Activated CD4-positive, alpha-beta T cell treated with anti-CD3 and anti-CD28 coated beads, Interleukin-2, amount 10 ng/mL, durations not matched to agents 24 days and 14 days (primary cell): ENCODE results near the gene SIRPA. TPM values are rescaled to one million over a fixed set of nuclear protein-coding genes. Genes with fewer than 3 reads are reported as not detected.

Experiments
- DNase-seq: peaks from one replicate; pipeline ENCODE4 v3.0.0; 2022
- H3K27ac Mint-ChIP-seq: one replicate; pipeline ENCODE4 v1.8.0; 2022; ENCODE audit warnings: mild to moderate bottlenecking, mixed read lengths
- H3K27me3 Mint-ChIP-seq: one replicate; pipeline ENCODE4 v1.8.0; 2022; ENCODE audit warnings: mixed read lengths
- H3K36me3 Mint-ChIP-seq: one replicate; pipeline ENCODE4 v1.8.0; 2022; ENCODE audit warnings: low read depth, mild to moderate bottlenecking, mixed read lengths
- H3K4me1 Mint-ChIP-seq: one replicate; pipeline ENCODE4 v1.8.0; 2021; ENCODE audit warnings: mixed read lengths
- H3K4me3 Mint-ChIP-seq: one replicate; pipeline ENCODE4 v1.8.0; 2022; ENCODE audit warnings: mild to moderate bottlenecking, moderate library complexity, mixed read lengths
- H3K9me3 Mint-ChIP-seq: one replicate; pipeline ENCODE4 v1.8.0; 2021; ENCODE audit warnings: mixed read lengths
- intact Hi-C: fragments of 100-400 bp; cut with micrococcal nuclease; formaldehyde crosslinking; loops from one replicate; pipeline ENCODE4 v1.15.1; 2023
- total RNA-seq: library from RNA; stranded (reverse); gene quantifications from 2 replicates; pipeline ENCODE4 v1.2.3, GENCODE V29; 2022

The SIRPA gene
- total RNA-seq, 1 donor from 2014 or later, result 0.05 TPM

DNA sequence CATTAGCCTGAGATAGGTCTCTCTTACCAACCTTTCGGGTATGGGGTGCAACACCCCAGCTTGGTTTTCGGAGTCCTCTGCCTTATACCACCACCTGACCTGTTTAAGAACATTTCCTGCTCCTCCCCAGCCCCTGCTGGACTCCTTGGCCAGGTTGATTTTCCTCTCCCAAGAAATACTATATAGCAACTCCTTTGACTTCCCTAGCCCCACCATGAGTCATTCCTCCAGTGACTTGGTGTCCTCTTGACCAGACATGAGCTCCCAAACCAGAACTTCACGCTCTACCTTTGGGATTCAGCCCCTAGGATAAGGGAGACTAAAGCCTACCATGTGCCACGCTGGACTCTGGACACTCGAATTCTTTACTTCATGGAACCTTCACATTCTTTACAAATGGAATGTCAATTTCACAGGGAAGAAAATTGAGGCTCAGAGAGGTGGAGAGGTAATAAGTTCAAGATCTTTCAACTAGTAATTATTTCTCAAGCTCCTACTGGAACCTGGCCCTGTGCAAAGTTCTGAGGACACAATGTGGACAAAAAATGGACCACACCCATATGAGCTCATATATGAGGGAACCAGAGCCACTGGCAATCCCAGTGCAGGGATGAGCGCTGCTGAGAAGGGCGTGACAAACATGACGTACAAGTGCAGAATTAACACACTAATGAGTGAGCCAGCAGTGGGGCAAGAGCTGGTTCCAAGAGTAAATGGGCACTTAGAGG, 48.2 kb downstream of the SIRPA start:
- intact Hi-C loops, result no loop called here
- Mint-ChIP-seq H3K27me3 (peaks cover 29% of the 10 kb centered on the region), H3K9me3 (no peaks in the 10 kb centered on the region), H3K36me3 (no peaks in the 10 kb centered on the region), H3K27ac (no peak overlapping the region), H3K4me3 (no peak overlapping the region), H3K4me1 (no peaks in the 10 kb centered on the region)
- no peak for DNase-seq

DNA sequence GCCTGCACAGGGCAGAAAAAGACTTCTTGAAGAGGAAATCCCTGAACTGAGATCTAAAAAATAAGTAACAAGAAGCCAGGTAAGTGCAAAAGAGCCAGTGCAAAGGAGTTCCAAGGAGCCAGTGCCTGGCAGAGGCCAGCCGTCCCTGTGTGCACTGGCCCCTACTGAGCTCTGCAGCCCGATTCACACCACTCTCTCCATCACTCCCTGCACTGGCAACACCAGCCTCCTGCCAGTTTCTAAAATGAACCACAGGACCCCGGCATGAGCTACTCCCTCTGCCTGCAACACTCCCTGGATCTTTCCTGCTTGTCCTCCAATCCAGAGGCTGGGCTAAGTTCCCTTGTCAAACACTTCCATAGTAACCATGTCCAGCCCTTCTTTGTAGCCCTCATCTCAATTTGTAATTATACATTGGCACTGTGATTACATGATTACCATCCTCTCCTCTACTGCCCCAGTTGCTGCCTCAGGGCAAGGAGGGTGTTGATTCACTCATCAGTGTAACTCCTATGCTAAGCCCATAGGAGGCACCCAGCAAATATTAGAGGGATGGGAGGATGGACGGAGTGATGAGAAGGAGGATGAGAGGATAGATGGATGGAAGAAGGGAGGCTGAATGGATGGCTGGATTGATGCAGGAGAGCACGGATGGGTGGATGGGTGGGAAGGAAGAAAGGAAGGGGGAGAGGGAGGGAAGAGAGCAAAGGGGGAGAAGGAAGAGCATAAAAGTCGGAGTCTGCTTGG, 49.3 kb downstream of the SIRPA start:
- Mint-ChIP-seq H3K27me3 (peaks cover 34% of the 10 kb centered on the region), H3K4me3 (no peak overlapping the region), H3K27ac (no peak overlapping the region), H3K9me3 (no peaks in the 10 kb centered on the region), H3K4me1 (no peaks in the 10 kb centered on the region), H3K36me3 (no peaks in the 10 kb centered on the region)
- DNase-seq, result no peak
- intact Hi-C loops, result no loop called here

DNA sequence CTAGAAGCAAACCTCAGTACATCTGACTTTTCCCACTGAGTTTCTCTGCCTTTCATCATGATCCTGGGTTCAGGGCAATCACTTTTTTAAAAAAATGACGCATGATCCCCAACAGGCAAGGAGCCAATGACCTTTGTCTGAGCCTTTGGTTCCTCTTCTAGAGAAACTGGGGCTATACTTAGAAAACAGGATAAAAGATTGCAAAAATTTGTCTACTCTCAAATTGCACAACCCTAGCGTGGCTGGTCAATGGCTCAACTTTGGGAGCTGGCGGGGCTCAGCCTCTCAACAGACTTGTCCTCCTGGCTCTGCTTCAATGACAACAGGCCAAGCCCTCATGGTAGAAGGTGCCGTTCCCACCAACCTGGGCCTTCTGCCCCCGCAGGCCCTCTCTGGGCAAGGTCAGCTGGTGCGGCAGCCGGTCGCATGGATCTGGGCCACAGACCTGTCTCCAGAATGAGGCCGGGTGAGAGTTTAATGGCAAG, 50.0 kb downstream of the SIRPA start:
- Mint-ChIP-seq H3K9me3 (no peaks in the 10 kb centered on the region), H3K4me3 (no peak overlapping the region), H3K27me3 (peaks cover 34% of the 10 kb centered on the region), H3K27ac (no peak overlapping the region), H3K4me1 (no peaks in the 10 kb centered on the region), H3K36me3 (no peaks in the 10 kb centered on the region)
- intact Hi-C loops, result no loop called here
- no peak for DNase-seq

DNA sequence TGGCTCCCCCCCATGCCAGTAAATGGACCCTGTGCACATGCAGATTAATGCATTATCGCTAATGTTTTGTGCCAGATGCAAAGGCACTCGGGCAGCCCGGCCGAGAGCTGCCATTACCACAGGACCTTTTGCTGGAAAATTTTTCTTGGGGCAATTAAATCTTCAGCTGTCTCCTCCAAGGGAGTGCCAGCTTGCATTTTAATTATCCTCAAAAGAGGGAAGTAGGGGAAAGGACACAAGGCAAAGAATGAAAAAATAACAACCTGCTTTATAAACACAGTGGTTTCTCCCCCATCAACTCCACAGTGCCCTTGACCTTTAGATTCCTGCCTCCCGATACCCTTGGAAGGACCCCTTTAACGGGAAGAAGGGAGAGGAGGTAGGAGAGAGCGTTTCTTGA, 50.5 kb downstream of the SIRPA start:
- no peaks in the 10 kb centered on the region for H3K9me3 Mint-ChIP-seq
- intact Hi-C loops, result no loop called here
- no peak for DNase-seq

DNA sequence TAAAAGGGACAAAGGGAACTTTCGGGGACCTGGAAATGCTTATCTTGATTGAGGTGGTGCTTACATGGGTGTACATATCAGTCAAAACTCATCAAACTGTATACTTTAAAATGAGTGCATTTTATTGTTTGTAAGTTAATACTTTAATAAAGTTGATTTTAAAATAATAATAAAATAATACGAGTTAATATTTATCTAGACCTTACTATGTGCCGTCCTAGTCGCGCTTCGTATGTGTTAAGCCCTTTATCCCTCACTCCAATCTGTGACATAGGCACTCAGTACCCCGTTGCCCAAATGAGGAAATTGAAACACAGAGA, 51.2 kb downstream of the SIRPA start:
- DNase-seq, result no peak
- intact Hi-C loops, result no loop called here
- H3K4me3 Mint-ChIP-seq, result no peak overlapping the region
- no peaks in the 10 kb centered on the region for H3K36me3 Mint-ChIP-seq
- no peaks in the 10 kb centered on the region for H3K9me3 Mint-ChIP-seq
- H3K27ac Mint-ChIP-seq, result no peak overlapping the region
- peaks cover 34% of the 10 kb centered on the region for H3K27me3 Mint-ChIP-seq
- H3K4me1 Mint-ChIP-seq, result no peaks in the 10 kb centered on the region

More for the DNA sequence above, 50.5 kb downstream of the SIRPA start:
- H3K36me3 Mint-ChIP-seq, result no peaks in the 10 kb centered on the region
- no peak overlapping the region for H3K27ac Mint-ChIP-seq
- H3K4me1 Mint-ChIP-seq, result no peaks in the 10 kb centered on the region
- H3K27me3 Mint-ChIP-seq, result peaks cover 34% of the 10 kb centered on the region
- no peak overlapping the region for H3K4me3 Mint-ChIP-seq

DNA sequence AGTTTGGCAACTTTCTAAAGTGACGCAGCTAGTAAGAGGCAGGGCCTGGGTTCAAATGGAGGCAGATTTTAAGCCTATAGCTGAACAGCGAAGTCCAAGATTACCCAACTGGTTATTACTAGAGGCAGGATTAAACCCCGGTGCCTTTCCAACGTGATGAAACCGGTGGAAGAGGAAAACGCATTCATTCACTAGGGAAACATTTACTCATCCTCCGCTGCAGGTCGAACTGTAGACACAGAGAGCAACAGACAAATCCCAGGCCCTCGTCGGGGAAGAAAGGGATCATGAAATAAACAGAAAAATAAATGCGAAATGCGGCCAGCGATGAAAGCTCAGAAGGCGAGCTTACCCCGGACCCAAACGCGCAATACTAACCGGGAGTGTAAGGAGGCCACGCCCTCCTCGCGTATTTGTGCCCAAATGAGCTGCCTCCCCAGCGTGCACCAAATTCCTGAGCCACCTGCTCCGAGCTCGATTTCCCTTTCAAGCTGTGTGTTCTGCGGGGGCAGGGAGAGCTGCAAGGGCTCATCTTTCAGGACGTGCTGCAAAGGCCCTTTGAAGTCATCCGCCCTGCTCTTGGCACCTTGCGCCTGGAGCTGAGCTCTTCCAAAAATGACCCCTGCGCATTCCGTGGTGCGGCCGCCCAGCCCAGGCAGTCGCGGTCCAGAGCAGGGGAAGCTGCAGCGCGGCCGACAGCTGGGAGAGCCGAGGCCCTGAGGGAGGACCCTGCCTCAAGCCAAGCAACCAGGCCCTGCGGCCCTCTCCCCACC, 51.7 kb downstream of the SIRPA start:
- intact Hi-C loops, result no loop called here
- no peaks in the 10 kb centered on the region for H3K4me1 Mint-ChIP-seq
- no peak overlapping the region for H3K27ac Mint-ChIP-seq
- peaks cover 34% of the 10 kb centered on the region for H3K27me3 Mint-ChIP-seq
- no peak overlapping the region for H3K4me3 Mint-ChIP-seq
- H3K9me3 Mint-ChIP-seq, result no peaks in the 10 kb centered on the region
- DNase-seq, result no peak
- no peaks in the 10 kb centered on the region for H3K36me3 Mint-ChIP-seq

DNA sequence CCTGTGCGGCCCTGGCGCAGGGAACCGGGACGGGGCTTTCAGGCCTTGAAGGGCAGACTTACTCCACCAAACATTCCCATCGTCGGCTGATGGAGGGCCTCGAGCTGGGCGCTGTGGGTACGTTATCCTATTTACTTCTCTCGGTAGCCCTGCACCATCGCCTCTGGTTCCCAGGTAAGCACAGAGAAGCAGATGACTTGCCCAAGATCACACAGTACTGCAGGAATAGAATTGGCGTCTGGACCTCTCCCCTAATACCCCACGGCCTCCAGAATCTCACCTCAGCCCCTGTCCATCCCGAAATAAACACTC, 52.3 kb downstream of the SIRPA start:
- no peaks in the 10 kb centered on the region for H3K4me1 Mint-ChIP-seq
- H3K27ac Mint-ChIP-seq, result no peak overlapping the region
- H3K4me3 Mint-ChIP-seq, result no peak overlapping the region
- no peaks in the 10 kb centered on the region for H3K9me3 Mint-ChIP-seq
- intact Hi-C loops, result no loop called here
- H3K27me3 Mint-ChIP-seq, result peaks cover 34% of the 10 kb centered on the region
- no peak for DNase-seq
- H3K36me3 Mint-ChIP-seq, result no peaks in the 10 kb centered on the region

DNA sequence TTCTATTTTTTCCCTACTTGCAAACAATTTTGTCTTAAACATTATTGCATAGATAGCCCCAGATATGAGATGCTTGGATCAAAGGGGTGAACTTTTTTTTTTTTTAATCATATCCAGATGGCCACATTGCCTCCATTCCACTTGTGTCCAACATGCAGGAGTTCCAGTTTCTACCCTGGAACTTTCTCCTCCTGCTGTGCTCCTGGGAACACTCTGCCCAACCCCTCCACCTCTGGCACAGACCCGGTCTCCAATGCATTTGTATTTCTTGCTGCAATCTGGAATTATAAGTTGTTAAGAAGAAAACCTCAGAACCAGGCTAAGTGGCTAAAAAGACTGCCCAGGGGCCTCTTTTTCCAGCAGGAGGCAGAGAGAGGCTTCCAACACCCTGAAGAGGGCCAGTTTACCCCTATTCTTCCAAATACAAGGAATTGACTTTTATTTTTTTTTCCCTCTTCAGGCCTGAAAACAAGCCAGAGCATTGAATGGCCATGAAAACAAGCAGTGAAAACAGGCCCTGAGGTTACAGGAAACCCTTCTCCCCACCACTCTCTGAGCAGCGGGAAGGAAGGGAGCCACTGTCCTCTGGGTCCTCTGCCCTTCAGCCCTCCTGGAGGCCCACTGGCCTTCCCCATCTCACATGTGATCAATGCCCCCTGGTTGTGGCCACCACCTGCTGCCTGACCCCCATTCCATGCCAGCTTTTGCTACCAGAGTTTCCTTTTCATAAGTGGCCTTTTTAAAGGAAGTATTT, 54.3 kb downstream of the SIRPA start:
- no peak overlapping the region for H3K27ac Mint-ChIP-seq
- no peak overlapping the region for H3K4me3 Mint-ChIP-seq
- peaks cover 27% of the 10 kb centered on the region for H3K27me3 Mint-ChIP-seq
- H3K36me3 Mint-ChIP-seq, result no peaks in the 10 kb centered on the region
- intact Hi-C loops, result no loop called here
- no peaks in the 10 kb centered on the region for H3K4me1 Mint-ChIP-seq
- H3K9me3 Mint-ChIP-seq, result no peaks in the 10 kb centered on the region
- DNase-seq, result no peak

DNA sequence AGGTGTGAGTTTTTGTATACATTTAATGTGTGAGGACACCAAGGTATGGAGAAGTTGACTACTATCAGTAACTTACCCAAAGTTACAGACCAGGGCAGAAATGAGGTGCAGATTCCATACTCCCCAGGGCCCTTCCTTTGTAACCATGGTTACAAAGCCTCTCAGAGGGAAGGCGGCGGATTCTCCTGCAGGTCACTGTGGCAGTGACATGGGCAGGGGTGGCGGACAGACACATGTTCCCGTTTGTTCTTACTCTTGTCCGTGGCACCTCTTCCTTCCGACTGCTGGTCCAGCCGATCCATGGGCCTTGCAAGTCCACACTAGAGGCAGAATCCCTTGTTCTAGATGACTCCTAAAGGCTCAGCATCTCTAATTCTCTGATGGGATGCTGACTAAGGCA, 55.6 kb downstream of the SIRPA start:
- DNase-seq, result no peak
- Mint-ChIP-seq H3K9me3 (no peaks in the 10 kb centered on the region), H3K27ac (no peak overlapping the region), H3K4me3 (no peak overlapping the region), H3K36me3 (no peaks in the 10 kb centered on the region), H3K27me3 (peaks cover 20% of the 10 kb centered on the region), H3K4me1 (no peaks in the 10 kb centered on the region)
- intact Hi-C loops, result no loop called here

DNA sequence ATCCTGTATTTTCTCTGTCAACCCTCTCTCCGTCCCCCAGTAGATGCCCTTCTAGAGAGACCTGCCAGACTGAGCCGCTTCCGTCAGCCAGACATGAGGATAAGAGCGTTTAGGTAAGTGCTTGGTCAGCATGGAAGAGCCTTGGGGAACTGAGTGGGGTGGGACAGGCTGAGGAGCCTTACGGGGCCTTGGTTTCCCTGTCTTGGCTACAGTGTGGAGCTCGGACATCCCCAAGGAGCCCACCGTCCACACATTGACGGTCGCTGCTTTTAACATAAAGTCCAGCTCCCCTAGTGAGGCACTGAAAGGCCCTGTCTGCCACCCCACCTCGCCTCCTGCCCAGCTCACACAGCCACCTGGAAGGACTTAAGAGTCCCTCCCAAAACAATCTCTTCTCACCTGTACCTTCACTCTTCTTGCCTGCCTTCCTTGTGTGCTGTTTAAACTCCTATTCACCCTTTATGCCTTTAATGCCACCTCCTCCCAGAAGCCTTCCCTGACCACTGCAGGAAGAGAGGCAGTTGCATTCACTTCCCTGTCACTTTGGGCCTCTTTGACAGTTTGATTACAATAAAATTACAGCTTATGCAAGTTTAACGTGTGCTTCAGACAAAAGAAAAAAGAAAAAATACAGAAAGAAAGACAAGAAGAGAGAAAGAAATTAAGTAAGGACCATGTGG, 56.4 kb downstream of the SIRPA start:
- intact Hi-C loops, result no loop called here
- Mint-ChIP-seq H3K27me3 (peaks cover 17% of the 10 kb centered on the region), H3K36me3 (no peaks in the 10 kb centered on the region), H3K27ac (no peak overlapping the region), H3K9me3 (no peaks in the 10 kb centered on the region), H3K4me3 (no peak overlapping the region), H3K4me1 (no peaks in the 10 kb centered on the region)
- no peak for DNase-seq

DNA sequence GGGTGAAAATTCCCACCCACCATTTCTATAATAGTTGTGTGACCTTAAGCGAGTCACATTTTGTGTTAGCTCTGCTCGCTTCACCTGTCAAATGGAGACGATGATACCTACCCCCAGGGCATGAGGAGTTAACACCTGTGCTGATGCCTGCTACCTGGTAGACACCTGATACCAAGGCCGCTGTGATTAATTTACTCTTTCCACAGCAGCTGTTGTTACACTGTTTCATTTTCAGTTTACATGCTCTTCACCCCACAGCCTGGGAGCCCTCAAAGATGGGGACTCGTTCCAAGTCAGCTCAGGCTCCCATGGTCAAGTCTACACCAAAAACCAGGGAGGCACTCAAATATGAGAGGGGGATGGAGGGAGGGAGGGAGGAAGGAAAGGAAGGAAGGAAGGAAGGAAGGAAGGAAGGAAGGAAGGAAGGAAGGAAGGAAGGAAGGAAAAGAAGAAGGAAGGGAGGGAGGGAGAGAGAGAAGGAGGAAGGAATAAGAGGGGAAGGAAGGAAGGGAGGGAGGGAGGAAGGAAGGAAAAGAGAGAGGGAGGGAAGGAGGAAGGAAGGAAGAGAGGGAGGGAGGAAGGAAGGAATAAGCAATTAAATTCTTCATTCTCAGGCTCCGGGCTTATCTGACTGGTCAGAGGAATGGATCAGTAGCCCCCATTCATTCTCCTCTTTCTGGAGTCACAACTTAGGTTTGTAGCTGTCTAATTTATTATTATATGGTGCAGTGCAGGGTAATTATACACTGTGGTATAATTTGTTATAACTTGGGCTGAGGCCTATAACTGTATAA, 57.7 kb downstream of the SIRPA start:
- DNase-seq, result no peak
- Mint-ChIP-seq H3K27ac (no peak overlapping the region), H3K4me3 (no peak overlapping the region), H3K4me1 (no peaks in the 10 kb centered on the region), H3K27me3 (peaks cover 11% of the 10 kb centered on the region), H3K36me3 (no peaks in the 10 kb centered on the region), H3K9me3 (no peaks in the 10 kb centered on the region)
- intact Hi-C loops, result no loop called here

DNA sequence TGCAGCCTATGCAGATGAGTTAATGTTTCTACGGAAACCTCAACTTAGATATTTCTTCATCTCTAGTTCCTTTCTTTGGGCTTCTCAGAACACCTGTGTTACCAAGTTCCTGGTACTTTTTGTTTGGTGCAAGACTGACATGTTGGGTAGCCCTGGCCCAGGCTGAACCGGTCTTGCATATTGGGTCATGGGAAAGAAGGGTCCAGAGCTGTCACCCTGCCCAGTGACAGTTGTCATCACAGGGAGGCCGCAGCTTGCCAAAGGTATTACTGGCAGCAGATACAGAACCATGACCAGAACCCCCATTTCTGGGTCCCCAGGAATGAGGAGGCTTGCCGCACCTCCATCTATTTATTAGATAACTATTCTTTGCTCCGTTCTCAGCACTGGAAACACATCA, 58.4 kb downstream of the SIRPA start:
- no peaks in the 10 kb centered on the region for H3K36me3 Mint-ChIP-seq
- H3K4me3 Mint-ChIP-seq, result no peak overlapping the region
- no peaks in the 10 kb centered on the region for H3K9me3 Mint-ChIP-seq
- no peak for DNase-seq
- intact Hi-C loops, result no loop called here
- H3K27me3 Mint-ChIP-seq, result peaks cover 10% of the 10 kb centered on the region
- no peak overlapping the region for H3K27ac Mint-ChIP-seq
- no peaks in the 10 kb centered on the region for H3K4me1 Mint-ChIP-seq

DNA sequence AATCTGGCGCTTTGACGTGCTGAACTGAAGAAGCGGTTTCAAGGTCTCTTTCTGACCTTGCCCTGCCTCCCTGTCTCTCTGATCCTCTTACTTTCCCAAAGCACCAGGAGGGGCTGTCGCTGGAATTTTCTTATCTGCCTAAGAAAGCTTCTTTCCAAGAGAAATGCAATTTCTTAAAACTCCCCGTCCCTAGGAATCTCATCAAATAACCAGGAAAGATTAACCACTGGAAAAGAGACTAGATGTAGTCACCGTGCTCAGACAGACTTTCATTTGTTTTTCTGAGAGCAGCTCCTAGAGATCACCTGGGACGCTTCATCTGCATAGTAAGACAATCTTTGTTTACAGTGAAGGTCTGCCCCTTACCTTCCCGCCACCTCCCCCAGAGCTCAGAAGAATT, 60.0 kb downstream of the SIRPA start:
- peaks cover 12% of the 10 kb centered on the region for H3K27me3 Mint-ChIP-seq
- no peak for DNase-seq
- no peak overlapping the region for H3K4me3 Mint-ChIP-seq
- no peaks in the 10 kb centered on the region for H3K9me3 Mint-ChIP-seq
- H3K4me1 Mint-ChIP-seq, result no peaks in the 10 kb centered on the region
- no peaks in the 10 kb centered on the region for H3K36me3 Mint-ChIP-seq
- no peak overlapping the region for H3K27ac Mint-ChIP-seq
- intact Hi-C loops, result no loop called here
